K562 (cell line): ENCODE measurements around the gene NDUFS8. TPM values are rescaled to one million over a fixed set of nuclear protein-coding genes. Genes with fewer than 3 reads are reported as not detected.

Experiments
- ATAC-seq: fragments of 200-7000 bp; cut with Tn5 transposase; 3 replicates; pipeline ENCODE4 v1.9.1; 2020; ENCODE audit warnings: moderate library complexity
- BruUV-seq: library from RNA; stranded (reverse); fragments of 400-500 nt; replicated peaks from 2 replicates; lab custom pipeline; 2021; lab: Mats Ljungman, UMichigan
- CTCF ChIA-PET: fragments of 300-600 bp; formaldehyde crosslinking; extraction: SDS; loops from one replicate; lab custom pipeline; 2021; ENCODE audit warnings: low intra/inter-chr PET ratio; lab: Yijun Ruan, JAX
- POLR2A ChIA-PET: fragments of 300-600, 350-650 bp; sonication (Branson Sonifier 250); formaldehyde crosslinking; extraction: SDS; loops from one replicate; lab custom pipeline; 2021; ENCODE audit warnings: antibody characterized with exemption, inconsistent platforms; lab: Yijun Ruan, JAX
- DNase-seq, 4 experiments: peaks; one replicate each; pipeline versions ENCODE4 v3.0.0 to v3.0.0-alpha.2; 2011 to 2018; ENCODE audit warnings: low spot score in 3 of 4, mixed read lengths in 3 of 4; ENCODE audit errors: extremely low read depth in 1 of 4
- FAIRE-seq: peaks from 2 replicates; lab custom pipeline; 2011; peaks lifted over from hg19 to GRCh38; lab: Jason Lieb, UNC
- H2AFZ ChIP-seq: 2 replicates; pipeline ENCODE4 v1.6.0; 2011; ENCODE audit warnings: low read depth, low read length, control low read depth, inconsistent platforms
- H3K27ac ChIP-seq: fragments of 200-600 bp; 3 replicates; pipeline ENCODE4 v1.8.0; 2011; ENCODE audit warnings: low read depth, mild to moderate bottlenecking, control low read depth, inconsistent platforms, low read length, moderate library complexity, mixed read lengths; ENCODE audit errors: extremely low read depth
- H3K27me3 ChIP-seq, 2 experiments: fragments of 300-600 bp in 1 of 2; 2 replicates in 1 of 2; 3 replicates in 1 of 2; pipeline versions ENCODE4 v1.6.0 to v1.8.0; 2011; ENCODE audit warnings: inconsistent platforms in 2 of 2, low read length in 2 of 2, mild to moderate bottlenecking in 1 of 2, mixed read lengths in 1 of 2, moderate library complexity in 1 of 2; ENCODE audit not compliant: control insufficient read depth in 2 of 2, insufficient read depth in 2 of 2
- H3K36me3 ChIP-seq: fragments of 300-600 bp; 3 replicates; pipeline ENCODE4 v1.8.0; 2011; ENCODE audit warnings: mild to moderate bottlenecking, low read length, inconsistent platforms; ENCODE audit not compliant: control insufficient read depth, insufficient read depth
- H3K4me1 ChIP-seq, 2 experiments: fragments of 200-600 bp in 1 of 2; replicated peaks in 1 of 2; 2 replicates in 1 of 2; 3 replicates in 1 of 2; pipeline versions ENCODE4 v1.5.1 to v1.8.0; 2011; ENCODE audit warnings: inconsistent platforms in 2 of 2, low read length in 2 of 2, mild to moderate bottlenecking in 1 of 2, mixed read lengths in 1 of 2, moderate library complexity in 1 of 2; ENCODE audit not compliant: control insufficient read depth in 2 of 2, insufficient read depth in 2 of 2
- H3K4me2 ChIP-seq: 2 replicates; pipeline ENCODE4 v1.6.1; 2011; ENCODE audit warnings: low read length, control low read depth, inconsistent platforms, mixed read lengths; ENCODE audit not compliant: insufficient read depth
- H3K4me3 ChIP-seq: fragments of 200-600 bp; sonication (generic), shearing (Covaris generic); 2 replicates; pipeline ENCODE4 v1.5.1; 2016; ENCODE audit warnings: control low read depth, inconsistent platforms
- H3K79me2 ChIP-seq: fragments of 200-600 bp; 3 replicates; pipeline ENCODE4 v1.8.0; 2011; ENCODE audit warnings: low read length, inconsistent platforms; ENCODE audit not compliant: control insufficient read depth, insufficient read depth
- H3K9ac ChIP-seq, 2 experiments: 2 replicates each; pipeline versions ENCODE4 v1.6.0 to v1.6.1; 2011; ENCODE audit warnings: low read depth in 2 of 2, low read length in 2 of 2, control low read depth in 1 of 2, inconsistent platforms in 1 of 2, mild to moderate bottlenecking in 1 of 2, mixed read lengths in 1 of 2; ENCODE audit not compliant: insufficient read depth in 1 of 2
- H3K9me1 ChIP-seq: one replicate; pipeline ENCODE4 v1.6.0; 2011; ENCODE audit warnings: inconsistent platforms, mild to moderate bottlenecking, low read length, moderate library complexity; ENCODE audit not compliant: control insufficient read depth, insufficient read depth
- H3K9me3 ChIP-seq: replicated peaks from 2 replicates; pipeline ENCODE4 v1.5.1; 2011; ENCODE audit warnings: low read depth, low read length, inconsistent platforms; ENCODE audit not compliant: control insufficient read depth, insufficient read depth
- H4K20me1 ChIP-seq: replicated peaks from 2 replicates; pipeline ENCODE4 v1.6.1; 2011; ENCODE audit warnings: low read length, inconsistent platforms, mixed read lengths; ENCODE audit not compliant: control insufficient read depth, insufficient read depth
- BHLHE40 ChIP-seq: IDR thresholded peaks from 2 replicates; pipeline ENCODE4 v1.6.1; 2011; ENCODE audit warnings: low read length, improper control_type of control experiment
- HMG20B ChIP-seq: fragments of 250-450 bp; sonication (Bioruptor Pico); IDR thresholded peaks from 2 replicates; pipeline ENCODE4 v1.5.0; 2021; ENCODE audit warnings: mild to moderate bottlenecking
- MAFG ChIP-seq: fragments of 450-650 bp; conservative IDR thresholded peaks from 2 replicates; pipeline ENCODE4 v1.6.1; 2016; ENCODE audit warnings: missing genetic modification characterization, missing compliant biosample characterization
- RBBP5 ChIP-seq: fragments of 200-600 bp; sonication (generic); IDR thresholded peaks from 2 replicates; pipeline ENCODE4 v1.6.1; 2012; ENCODE audit warnings: borderline replicate concordance, mild to moderate bottlenecking, low read length, control low read depth, inconsistent platforms; ENCODE audit not compliant: insufficient read depth, poor library complexity, severe bottlenecking
- ZNF445 ChIP-seq: fragments of 250-450 bp; sonication (Bioruptor Pico); IDR thresholded peaks from 2 replicates; pipeline ENCODE4 v1.4.0; 2020; ENCODE audit warnings: low read depth, mild to moderate bottlenecking, moderate library complexity
- ZNF778 ChIP-seq: fragments of 450-650 bp; formaldehyde crosslinking; IDR thresholded peaks from 2 replicates; pipeline ENCODE4 v1.4.0; 2020; ENCODE audit warnings: mild to moderate bottlenecking, moderate library complexity
- ZNF780A ChIP-seq: fragments of 250-450 bp; sonication (Bioruptor Pico); IDR thresholded peaks from 2 replicates; pipeline ENCODE4 v1.5.0; 2021; ENCODE audit warnings: mild to moderate bottlenecking
- WGBS: fragments of 100-300 bp; shearing (Covaris generic); methylation state at CpG from one replicate; pipeline ENCODE4 v1.1.6; 2016; ENCODE audit warnings: low coverage, mixed read lengths; ENCODE audit not compliant: insufficient coverage; ENCODE audit errors: missing lambda C conversion rate; 5-methylcytosine and 5-hydroxymethylcytosine counted together
- in situ Hi-C: fragments of 300-500 bp; cut with MboI; formaldehyde crosslinking; loops from 4 replicates; pipeline ENCODE4 v1.15.0; 2018; ENCODE audit warnings: inconsistent platforms, mixed read lengths
- intact Hi-C: fragments of 100-400 bp; cut with micrococcal nuclease; formaldehyde crosslinking; loops from 2 replicates; pipeline ENCODE4 v1.14.2; 2022
- polyA plus RNA-seq, 8 experiments: library from polyadenylated mRNA; depleted of rRNA in 4 of 8; stranded (reverse) in 5 of 8; unstranded in 3 of 8; fragments of >200 nt; fragmentation: Nextera tagmentation in 2 of 8; fragmentation: Illumina TruSeq in 1 of 8; extraction: Ambion mirVana in 2 of 8; extraction: Trizol in 1 of 8; gene quantifications; 2 replicates each; pipeline versions ENCODE4 v1.2.1 to v1.2.3, GENCODE V29; 2011 to 2014; ENCODE audit warnings: inconsistent platforms in 1 of 8, missing spikeins in 1 of 8
- total RNA-seq, 7 experiments: library from RNA; depleted of rRNA in 6 of 7; stranded (reverse); fragments of >200 nt in 6 of 7; fragmentation: Illumina TruSeq in 2 of 7; extraction: Trizol in 2 of 7; gene quantifications; 2 replicates each; pipeline versions ENCODE4 v1.2.1 to v1.2.3, GENCODE V29; 2011 to 2021; ENCODE audit warnings: low replicate concordance in 1 of 7
- TF ChIP-seq, protein P1 (sequence below): sonication (generic); formaldehyde crosslinking; IDR thresholded peaks from 2 replicates; pipeline ENCODE4 v1.9.0; 2022; ENCODE audit warnings: mild to moderate bottlenecking, missing genetic modification reagents
- TF ChIP-seq, protein P2 (sequence below): fragments of 250-450 bp; sonication (Bioruptor Pico); IDR thresholded peaks from 2 replicates; pipeline ENCODE4 v1.4.0; 2020; ENCODE audit warnings: mild to moderate bottlenecking, moderate library complexity
- TF ChIP-seq, protein P3 (sequence below): fragments of 450-650 bp; IDR thresholded peaks from 2 replicates; pipeline ENCODE4 v1.6.1; 2014; ENCODE audit warnings: low read depth, mild to moderate bottlenecking, moderate library complexity, borderline replicate concordance
- TF ChIP-seq, protein P4 (sequence below): fragments of 450-650 bp; IDR thresholded peaks from 2 replicates; pipeline ENCODE4 v1.6.1; 2018; ENCODE audit not compliant: partially characterized antibody

NDUFS8 gene
- total and polyA plus RNA-seq, 9 of the 15 experiments (the other 6 are each of a cell fraction or from before 2014, with no cell fraction given) = 36.5 to 351 (median 101) TPM

DNA sequence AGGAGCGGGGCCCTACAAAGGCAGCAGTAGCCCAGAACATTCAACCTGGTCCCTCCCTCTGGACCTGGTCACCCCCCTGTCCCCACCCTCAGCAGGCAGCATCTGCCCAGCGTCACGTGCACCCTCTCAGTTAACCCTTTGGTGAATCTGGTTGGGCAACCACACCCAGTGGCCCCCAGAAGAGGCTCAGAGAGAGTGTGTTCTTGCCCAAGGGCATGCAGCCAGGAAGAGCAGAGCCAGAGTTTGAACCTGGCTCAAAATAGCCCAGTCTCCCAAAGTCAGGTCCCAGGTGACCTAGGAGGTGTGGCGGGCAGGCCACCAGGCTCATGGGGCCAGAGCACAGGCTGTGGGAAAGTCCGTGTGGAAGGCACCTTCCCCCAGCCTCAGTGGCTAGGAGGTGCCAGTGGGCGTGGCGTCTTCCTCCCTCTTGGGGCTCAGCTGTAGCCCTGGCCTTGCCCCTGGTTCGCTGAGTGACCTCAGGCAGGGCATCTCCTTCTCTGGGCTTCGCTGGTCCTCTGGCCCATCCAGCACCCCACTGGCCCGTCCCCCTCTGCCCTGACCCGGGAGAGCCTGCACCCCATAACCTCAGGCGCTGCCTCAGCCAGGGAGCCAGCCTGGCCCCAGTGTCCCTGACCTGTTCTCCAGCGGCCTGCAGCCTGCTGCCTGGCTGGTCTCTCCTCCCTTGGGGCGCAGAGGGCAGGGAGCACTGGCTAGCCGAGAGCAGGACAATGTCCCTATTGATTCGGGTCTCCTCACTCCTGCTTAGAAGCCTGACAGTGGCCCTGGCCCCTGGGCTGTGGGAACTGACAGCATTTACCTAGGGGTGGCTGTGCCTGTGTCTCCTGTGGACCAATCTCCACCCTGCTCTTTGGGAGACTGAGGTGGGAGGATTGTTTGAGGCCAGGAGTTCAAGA lies 13.3 kb upstream of the NDUFS8 start:
- DNase-seq (no peak), FAIRE-seq (no peak), ATAC-seq (no peak)
- POLR2A ChIA-PET = no interaction called here
- BruUV-seq = no TSS peak
- peaks cover 0 to 75% of the 10 kb centered on the region in 2 experiments; a peak in 2 of 5 replicates for H3K4me1 ChIP-seq
- H3K36me3 ChIP-seq = no peaks in the 10 kb centered on the region
- H3K4me2 ChIP-seq = no peak overlapping the region
- H3K9ac ChIP-seq = peak overlapping the region in 1 of 2 experiments; percentile 76; a peak in 2 of 4 replicates
- no peak overlapping the region for H3K27ac ChIP-seq
- no peak overlapping the region for H3K4me3 ChIP-seq
- intact Hi-C loops = no loop called here
- no peaks in the 10 kb centered on the region for H3K27me3 ChIP-seq
- peaks cover 3% of the 10 kb centered on the region; the same call in 1 of the 2 replicates for H4K20me1 ChIP-seq
- 16% methylated on average over 14 of the region's 16 CpGs for WGBS
- H3K9me1 ChIP-seq = no peaks in the 10 kb centered on the region
- CTCF ChIA-PET = no interaction called here
- no peaks in the 10 kb centered on the region for H3K9me3 ChIP-seq
- in situ Hi-C loops = no loop called here
- no peaks in the 10 kb centered on the region for H3K79me2 ChIP-seq
- no peak overlapping the region for H2AFZ ChIP-seq
- TF ChIP-seq ZNF780A (CRISPR knock-in tag) (no peak), RBBP5 (no peak), HMG20B (CRISPR knock-in tag) (no peak), BHLHE40 (peak; percentile 63), ZNF445 (no peak), ZNF778 (CRISPR knock-in tag) (no peak), MAFG (tag) (no peak)
- TF ChIP-seq, protein P1, sequence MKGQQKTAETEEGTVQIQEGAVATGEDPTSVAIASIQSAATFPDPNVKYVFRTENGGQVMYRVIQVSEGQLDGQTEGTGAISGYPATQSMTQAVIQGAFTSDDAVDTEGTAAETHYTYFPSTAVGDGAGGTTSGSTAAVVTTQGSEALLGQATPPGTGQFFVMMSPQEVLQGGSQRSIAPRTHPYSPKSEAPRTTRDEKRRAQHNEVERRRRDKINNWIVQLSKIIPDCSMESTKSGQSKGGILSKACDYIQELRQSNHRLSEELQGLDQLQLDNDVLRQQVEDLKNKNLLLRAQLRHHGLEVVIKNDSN (CRISPR knock-in tag) = peak; percentile 34; the same call in 1 of the 2 replicates
- TF ChIP-seq, protein P2, sequence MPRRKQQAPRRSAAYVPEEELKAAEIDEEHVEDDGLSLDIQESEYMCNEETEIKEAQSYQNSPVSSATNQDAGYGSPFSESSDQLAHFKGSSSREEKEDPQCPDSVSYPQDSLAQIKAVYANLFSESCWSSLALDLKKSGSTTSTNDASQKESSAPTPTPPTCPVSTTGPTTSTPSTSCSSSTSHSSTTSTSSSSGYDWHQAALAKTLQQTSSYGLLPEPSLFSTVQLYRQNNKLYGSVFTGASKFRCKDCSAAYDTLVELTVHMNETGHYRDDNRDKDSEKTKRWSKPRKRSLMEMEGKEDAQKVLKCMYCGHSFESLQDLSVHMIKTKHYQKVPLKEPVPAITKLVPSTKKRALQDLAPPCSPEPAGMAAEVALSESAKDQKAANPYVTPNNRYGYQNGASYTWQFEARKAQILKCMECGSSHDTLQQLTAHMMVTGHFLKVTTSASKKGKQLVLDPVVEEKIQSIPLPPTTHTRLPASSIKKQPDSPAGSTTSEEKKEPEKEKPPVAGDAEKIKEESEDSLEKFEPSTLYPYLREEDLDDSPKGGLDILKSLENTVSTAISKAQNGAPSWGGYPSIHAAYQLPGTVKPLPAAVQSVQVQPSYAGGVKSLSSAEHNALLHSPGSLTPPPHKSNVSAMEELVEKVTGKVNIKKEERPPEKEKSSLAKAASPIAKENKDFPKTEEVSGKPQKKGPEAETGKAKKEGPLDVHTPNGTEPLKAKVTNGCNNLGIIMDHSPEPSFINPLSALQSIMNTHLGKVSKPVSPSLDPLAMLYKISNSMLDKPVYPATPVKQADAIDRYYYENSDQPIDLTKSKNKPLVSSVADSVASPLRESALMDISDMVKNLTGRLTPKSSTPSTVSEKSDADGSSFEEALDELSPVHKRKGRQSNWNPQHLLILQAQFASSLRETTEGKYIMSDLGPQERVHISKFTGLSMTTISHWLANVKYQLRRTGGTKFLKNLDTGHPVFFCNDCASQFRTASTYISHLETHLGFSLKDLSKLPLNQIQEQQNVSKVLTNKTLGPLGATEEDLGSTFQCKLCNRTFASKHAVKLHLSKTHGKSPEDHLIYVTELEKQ (CRISPR knock-in tag) = no peak
- TF ChIP-seq, protein P3, sequence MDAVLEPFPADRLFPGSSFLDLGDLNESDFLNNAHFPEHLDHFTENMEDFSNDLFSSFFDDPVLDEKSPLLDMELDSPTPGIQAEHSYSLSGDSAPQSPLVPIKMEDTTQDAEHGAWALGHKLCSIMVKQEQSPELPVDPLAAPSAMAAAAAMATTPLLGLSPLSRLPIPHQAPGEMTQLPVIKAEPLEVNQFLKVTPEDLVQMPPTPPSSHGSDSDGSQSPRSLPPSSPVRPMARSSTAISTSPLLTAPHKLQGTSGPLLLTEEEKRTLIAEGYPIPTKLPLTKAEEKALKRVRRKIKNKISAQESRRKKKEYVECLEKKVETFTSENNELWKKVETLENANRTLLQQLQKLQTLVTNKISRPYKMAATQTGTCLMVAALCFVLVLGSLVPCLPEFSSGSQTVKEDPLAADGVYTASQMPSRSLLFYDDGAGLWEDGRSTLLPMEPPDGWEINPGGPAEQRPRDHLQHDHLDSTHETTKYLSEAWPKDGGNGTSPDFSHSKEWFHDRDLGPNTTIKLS = no peak
- TF ChIP-seq, protein P4, sequence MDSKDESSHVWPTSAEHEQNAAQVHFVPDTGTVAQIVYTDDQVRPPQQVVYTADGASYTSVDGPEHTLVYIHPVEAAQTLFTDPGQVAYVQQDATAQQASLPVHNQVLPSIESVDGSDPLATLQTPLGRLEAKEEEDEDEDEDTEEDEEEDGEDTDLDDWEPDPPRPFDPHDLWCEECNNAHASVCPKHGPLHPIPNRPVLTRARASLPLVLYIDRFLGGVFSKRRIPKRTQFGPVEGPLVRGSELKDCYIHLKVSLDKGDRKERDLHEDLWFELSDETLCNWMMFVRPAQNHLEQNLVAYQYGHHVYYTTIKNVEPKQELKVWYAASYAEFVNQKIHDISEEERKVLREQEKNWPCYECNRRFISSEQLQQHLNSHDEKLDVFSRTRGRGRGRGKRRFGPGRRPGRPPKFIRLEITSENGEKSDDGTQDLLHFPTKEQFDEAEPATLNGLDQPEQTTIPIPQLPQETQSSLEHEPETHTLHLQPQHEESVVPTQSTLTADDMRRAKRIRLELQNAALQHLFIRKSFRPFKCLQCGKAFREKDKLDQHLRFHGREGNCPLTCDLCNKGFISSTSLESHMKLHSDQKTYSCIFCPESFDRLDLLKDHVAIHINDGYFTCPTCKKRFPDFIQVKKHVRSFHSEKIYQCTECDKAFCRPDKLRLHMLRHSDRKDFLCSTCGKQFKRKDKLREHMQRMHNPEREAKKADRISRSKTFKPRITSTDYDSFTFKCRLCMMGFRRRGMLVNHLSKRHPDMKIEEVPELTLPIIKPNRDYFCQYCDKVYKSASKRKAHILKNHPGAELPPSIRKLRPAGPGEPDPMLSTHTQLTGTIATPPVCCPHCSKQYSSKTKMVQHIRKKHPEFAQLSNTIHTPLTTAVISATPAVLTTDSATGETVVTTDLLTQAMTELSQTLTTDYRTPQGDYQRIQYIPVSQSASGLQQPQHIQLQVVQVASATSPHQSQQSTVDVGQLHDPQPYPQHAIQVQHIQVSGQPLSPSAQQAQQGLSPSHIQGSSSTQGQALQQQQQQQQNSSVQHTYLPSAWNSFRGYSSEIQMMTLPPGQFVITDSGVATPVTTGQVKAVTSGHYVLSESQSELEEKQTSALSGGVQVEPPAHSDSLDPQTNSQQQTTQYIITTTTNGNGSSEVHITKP = no peak
